Testis (tissue), 3 donors: ENCODE results near the gene MCEE. TPM values are rescaled to one million over a fixed set of nuclear protein-coding genes. Genes with fewer than 3 reads are reported as not detected.

Experiments used
- DNase-seq: peaks from one replicate; pipeline ENCODE4 v3.0.0-alpha.2; 2019
- H3K27ac ChIP-seq, 2 donors: fragments of 200-600 bp; sonication (generic); one replicate each; pipeline ENCODE4 v1.5.1; 2019
- H3K27me3 ChIP-seq: fragments of 200-600 bp; sonication (generic); one replicate; pipeline ENCODE4 v1.5.1; 2019
- H3K36me3 ChIP-seq: fragments of 200-600 bp; sonication (generic); one replicate; pipeline ENCODE4 v1.5.1; 2017; ENCODE audit warnings: low read depth; ENCODE audit errors: missing control alignments
- H3K4me1 ChIP-seq: fragments of 200-600 bp; sonication (generic); one replicate; pipeline ENCODE4 v1.5.1; 2019
- H3K4me3 ChIP-seq, 2 donors: fragments of 200-600 bp; sonication (generic); one replicate each; pipeline ENCODE4 v1.5.1; 2017 to 2019
- H3K9me3 ChIP-seq: fragments of 200-600 bp; sonication (generic); one replicate; pipeline ENCODE4 v1.5.1; 2017
- POLR2A ChIP-seq: fragments of 450-650 bp; IDR thresholded peaks from one replicate; pipeline ENCODE4 v1.6.1; 2017; ENCODE audit warnings: antibody characterized with exemption, mild to moderate bottlenecking, moderate library complexity
- WGBS, 2 donors: methylation state at CpG; one replicate each; pipeline ENCODE4 v1.1.5; 2018; 5-methylcytosine and 5-hydroxymethylcytosine counted together
- intact Hi-C: fragments of 100-400 bp; cut with DNase I; formaldehyde crosslinking; loops from one replicate; pipeline ENCODE4 v1.15.1; 2023; ENCODE audit warnings: low total_unique reads
- polyA plus RNA-seq: library from polyadenylated mRNA; stranded (reverse); fragments of 350-450 nt; fragmentation: Illumina TruSeq; extraction: RNeasy Lipid Tissue Mini Kit (QIAGEN cat#74804); gene quantifications from one replicate; pipeline ENCODE4 v1.2.3, GENCODE V29; 2014; ENCODE audit warnings: low read depth, low replicate concordance; ENCODE audit not compliant: insufficient read depth
- small RNA-seq, 2 donors: library from RNA; depleted of rRNA; stranded (forward); fragments of <200 nt; gene quantifications; one replicate each; pipeline ENCODE3, GENCODE V24; 2016
- total RNA-seq, 2 donors: library from RNA; depleted of rRNA; stranded (reverse); fragments of >200 nt; gene quantifications; one replicate each; pipeline ENCODE4 v1.2.3, GENCODE V29; 2016
- TF ChIP-seq, protein P1 (sequence below), 3 experiments: fragments of 450-650 bp in 2 of 3; fragments of 200-600 bp in 1 of 3; sonication (generic) in 1 of 3; IDR thresholded peaks; one replicate each; pipeline ENCODE4 v1.5.1; 2016 to 2019; ENCODE audit warnings: antibody characterized with exemption in 3 of 3, mild to moderate bottlenecking in 2 of 3, moderate library complexity in 1 of 3

The MCEE gene
- total and polyA plus RNA-seq, 3 donors from 2014 or later = 7.7 to 14.6 (median 10.7) TPM

DNA sequence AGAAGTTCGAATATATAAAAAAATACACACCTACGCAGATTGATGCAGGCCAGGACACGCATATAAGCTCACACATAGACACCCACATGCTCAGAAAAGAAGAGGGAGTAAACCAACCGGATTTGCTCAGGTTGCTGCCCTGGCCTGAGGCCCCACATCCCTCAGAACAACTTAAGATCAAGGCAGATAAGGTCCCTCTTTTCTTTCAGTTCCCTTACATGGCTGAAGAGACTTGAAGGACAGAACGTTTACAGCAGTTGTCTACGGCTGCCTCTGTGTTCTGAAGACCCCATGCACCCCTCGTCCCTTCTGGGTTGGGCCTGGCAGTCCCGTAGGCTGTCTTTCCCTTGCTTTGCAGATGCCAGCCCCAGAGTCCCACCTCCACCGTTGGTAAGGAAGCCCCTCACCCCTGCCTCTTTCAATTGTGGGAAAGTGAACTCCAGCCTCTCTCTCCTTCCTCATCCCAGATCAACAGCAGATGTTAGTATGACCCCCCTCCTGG lies 65.9 kb downstream of the MCEE start:
- Histone ChIP-seq H3K27ac (no peak overlapping the region), H3K4me1 (peaks cover 2% of the 10 kb centered on the region), H3K36me3 (no peaks in the 10 kb centered on the region), H3K27me3 (no peaks in the 10 kb centered on the region), H3K9me3 (no peaks in the 10 kb centered on the region), H3K4me3 (no peak overlapping the region)
- DNase-seq = no peak
- 68 to 73% methylated on average over 9 of the region's 9 CpGs for WGBS, 2 donors
- intact Hi-C loops = no loop called here
- TF ChIP-seq POLR2A = no peak
- TF ChIP-seq, protein P1, sequence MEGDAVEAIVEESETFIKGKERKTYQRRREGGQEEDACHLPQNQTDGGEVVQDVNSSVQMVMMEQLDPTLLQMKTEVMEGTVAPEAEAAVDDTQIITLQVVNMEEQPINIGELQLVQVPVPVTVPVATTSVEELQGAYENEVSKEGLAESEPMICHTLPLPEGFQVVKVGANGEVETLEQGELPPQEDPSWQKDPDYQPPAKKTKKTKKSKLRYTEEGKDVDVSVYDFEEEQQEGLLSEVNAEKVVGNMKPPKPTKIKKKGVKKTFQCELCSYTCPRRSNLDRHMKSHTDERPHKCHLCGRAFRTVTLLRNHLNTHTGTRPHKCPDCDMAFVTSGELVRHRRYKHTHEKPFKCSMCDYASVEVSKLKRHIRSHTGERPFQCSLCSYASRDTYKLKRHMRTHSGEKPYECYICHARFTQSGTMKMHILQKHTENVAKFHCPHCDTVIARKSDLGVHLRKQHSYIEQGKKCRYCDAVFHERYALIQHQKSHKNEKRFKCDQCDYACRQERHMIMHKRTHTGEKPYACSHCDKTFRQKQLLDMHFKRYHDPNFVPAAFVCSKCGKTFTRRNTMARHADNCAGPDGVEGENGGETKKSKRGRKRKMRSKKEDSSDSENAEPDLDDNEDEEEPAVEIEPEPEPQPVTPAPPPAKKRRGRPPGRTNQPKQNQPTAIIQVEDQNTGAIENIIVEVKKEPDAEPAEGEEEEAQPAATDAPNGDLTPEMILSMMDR (IDR thresholded peaks at IDR 0.05) = no peak

DNA sequence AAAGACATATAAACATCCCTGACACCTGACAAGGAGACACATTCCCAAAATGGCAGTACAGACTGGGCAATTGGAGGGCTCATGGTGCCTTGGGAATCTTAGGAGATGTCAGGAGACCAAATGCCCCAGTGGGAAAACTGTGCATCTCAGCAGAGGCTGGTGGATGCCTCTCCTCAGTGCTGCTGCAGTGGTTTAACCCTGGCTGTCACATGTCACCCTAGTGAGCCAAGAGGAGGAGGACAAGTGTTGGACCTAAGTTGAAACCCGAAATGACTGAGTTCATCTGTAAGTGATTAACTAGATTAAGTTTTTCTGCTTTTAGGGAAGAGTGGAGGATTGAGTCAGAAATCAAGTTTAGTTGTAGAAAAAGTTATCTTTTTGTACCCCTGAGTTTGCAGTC lies 66.8 kb downstream of the MCEE start:
- TF ChIP-seq, protein P1 (IDR thresholded peaks at IDR 0.05) = no peak
- TF ChIP-seq POLR2A = no peak
- Histone ChIP-seq H3K27ac (no peak overlapping the region), H3K4me1 (no peaks in the 10 kb centered on the region), H3K4me3 (no peak overlapping the region), H3K36me3 (no peaks in the 10 kb centered on the region), H3K27me3 (no peaks in the 10 kb centered on the region), H3K9me3 (no peaks in the 10 kb centered on the region)
- intact Hi-C loops = no loop called here
- 78 to 79% methylated on average over 1 of the region's 1 CpG for WGBS, 2 donors
- no peak for DNase-seq

DNA sequence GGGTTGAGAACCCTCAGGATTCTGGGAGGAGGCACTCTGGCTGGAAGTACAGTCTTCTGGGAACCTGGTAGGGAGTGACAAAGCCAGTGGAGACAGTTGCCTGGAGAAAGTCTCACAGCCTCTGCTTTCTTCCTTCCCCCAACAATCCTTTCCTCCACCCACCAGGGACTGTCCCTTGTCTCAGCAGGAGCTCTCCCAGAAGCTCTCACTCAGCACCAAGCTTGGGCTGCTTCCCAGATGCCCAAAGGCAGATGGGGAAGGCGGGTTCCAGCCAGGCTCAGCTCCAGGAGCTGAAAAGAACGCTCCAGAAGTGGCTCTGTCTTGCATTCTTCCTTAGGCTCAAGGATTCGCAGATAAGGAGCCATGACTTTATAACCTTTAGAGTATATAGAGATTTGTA lies 69.2 kb downstream of the MCEE start:
- intact Hi-C loops = no loop called here
- Histone ChIP-seq H3K4me3 (no peak overlapping the region), H3K4me1 (no peaks in the 10 kb centered on the region), H3K27ac (no peak overlapping the region), H3K9me3 (no peaks in the 10 kb centered on the region), H3K36me3 (no peaks in the 10 kb centered on the region), H3K27me3 (no peaks in the 10 kb centered on the region)
- 70 to 85% methylated on average over 3 of the region's 3 CpGs for WGBS, 2 donors
- TF ChIP-seq, protein P1 (IDR thresholded peaks at IDR 0.05) = no peak
- no peak for TF ChIP-seq POLR2A
- DNase-seq = no peak

DNA sequence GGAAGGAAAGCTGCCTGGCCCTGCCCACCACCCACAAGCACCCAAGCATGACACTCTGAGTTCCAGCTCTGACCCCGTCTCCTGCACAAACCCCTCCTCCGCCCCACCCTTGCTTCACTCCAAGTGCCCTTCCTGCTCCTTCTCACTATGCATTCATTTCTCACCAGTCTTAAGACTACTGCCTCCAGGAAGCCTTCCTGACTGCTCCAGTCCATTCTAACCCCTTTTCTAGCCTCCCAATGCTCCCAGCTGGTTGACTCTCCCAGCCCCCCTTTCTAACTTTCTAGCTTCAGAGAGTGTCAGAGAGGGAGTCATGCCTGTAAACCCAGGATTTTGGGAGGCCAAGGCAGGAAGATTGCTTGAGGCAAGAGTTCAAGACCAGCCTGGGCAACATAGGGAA lies 69.8 kb downstream of the MCEE start:
- Histone ChIP-seq H3K9me3 (no peaks in the 10 kb centered on the region), H3K36me3 (no peaks in the 10 kb centered on the region), H3K27ac (no peak overlapping the region), H3K4me3 (no peak overlapping the region), H3K4me1 (no peaks in the 10 kb centered on the region), H3K27me3 (no peaks in the 10 kb centered on the region)
- TF ChIP-seq, protein P1 (IDR thresholded peaks at IDR 0.05) = no peak
- no peak for TF ChIP-seq POLR2A
- DNase-seq = no peak
- intact Hi-C loops = no loop called here
- WGBS, 2 donors = 88 to 90% methylated on average over 2 of the region's 2 CpGs

Small RNA genes lying within 50 kb of the gene (small RNA-seq; reads per million reads assigned to genes)
- gene AC007881.1 = 0 reads per million in 2 donors

Other genes starting within 250 kb of the MCEE start
- gene VAX2, start 229.7 kb downstream of the MCEE start, total RNA-seq = 1 to 10 TPM in 1 of 2 donors, under 1 TPM in 1; 0.94 to 1.2 TPM
- 0.58 TPM for gene VAX2, start 229.7 kb downstream of the MCEE start, polyA plus RNA-seq
- 1 to 10 TPM; 1.7 to 2.9 TPM for gene ATP6V1B1, start 194.3 kb downstream of the MCEE start, total RNA-seq
- gene ATP6V1B1, start 194.3 kb downstream of the MCEE start, polyA plus RNA-seq = not detected
- 10 to 100 TPM; 10.6 to 36.3 TPM for gene ANKRD53, start 151.6 kb downstream of the MCEE start, total RNA-seq
- 52.2 TPM for gene ANKRD53, start 151.6 kb downstream of the MCEE start, polyA plus RNA-seq
- gene TEX261, start 135.4 kb downstream of the MCEE start, total RNA-seq = 10 to 100 TPM; 39.0 to 40.7 TPM
- 133 TPM for gene TEX261, start 135.4 kb downstream of the MCEE start, polyA plus RNA-seq
- 10 to 100 TPM; 77.5 to 87.5 TPM for gene NAGK, start 61.6 kb downstream of the MCEE start, total RNA-seq
- gene NAGK, start 61.6 kb downstream of the MCEE start, polyA plus RNA-seq = 153 TPM
- gene MPHOSPH10, start 405 bp upstream of the MCEE start, total RNA-seq = 10 to 100 TPM; 19.9 to 25.6 TPM
- gene MPHOSPH10, start 405 bp upstream of the MCEE start, polyA plus RNA-seq = 6.4 TPM
- gene PAIP2B, start 96.9 kb upstream of the MCEE start, total RNA-seq = 1 to 10 TPM; 3.3 to 3.9 TPM
- gene PAIP2B, start 96.9 kb upstream of the MCEE start, polyA plus RNA-seq = 4.5 TPM
- gene ZNF638, start 201.6 kb upstream of the MCEE start, total RNA-seq = 100 to 1,000 TPM; 207 to 226 TPM
- 65.0 TPM for gene ZNF638, start 201.6 kb upstream of the MCEE start, polyA plus RNA-seq